ENCODE data around the gene DMTF1. TPM values are rescaled to one million over a fixed set of nuclear protein-coding genes. Genes with fewer than 3 reads are reported as not detected.

Gene DMTF1
- total and polyA plus RNA-seq, 2 of the 8 experiments (the other 6 are each of a cell fraction or from before 2014, with no cell fraction given), result 86.0 to 115 TPM

DNA sequence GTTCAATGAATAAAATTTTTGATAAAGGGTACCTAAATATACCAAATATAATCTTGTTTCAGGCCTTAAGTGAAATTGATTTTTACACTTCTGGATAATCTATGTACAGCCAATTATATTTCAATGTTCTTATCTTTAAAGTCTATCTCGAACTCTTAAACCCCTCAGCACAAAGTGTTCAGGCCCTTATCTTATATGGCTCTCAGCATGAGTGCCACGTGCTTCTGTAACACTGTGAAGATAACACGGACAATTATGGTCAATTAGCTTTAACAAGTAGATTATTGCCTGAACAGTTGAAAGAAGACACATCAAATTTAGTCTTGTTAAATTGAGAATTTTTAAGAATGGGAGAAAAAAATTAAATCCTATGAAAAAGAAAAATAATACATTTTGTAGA lies 40.4 kb upstream of the DMTF1 start (continued):
- TF ChIP-seq SIN3A (conservative IDR thresholded peaks at IDR 0.05 in 1 of 2, IDR thresholded peaks at IDR 0.05 in 1 of 2; ENCODE audit: low read depth in 1 of 2, low read length in 2 of 2) (no peak), GABPA (IDR thresholded peaks at IDR 0.05; ENCODE audit: borderline replicate concordance, insufficient read depth, low read length) (no peak), RNF2 (IDR thresholded peaks at IDR 0.05; ENCODE audit: borderline replicate concordance, low read depth, low read length, missing control alignments, poor library complexity, severe bottlenecking) (no peak), TAF7 (optimal IDR thresholded peaks at IDR 0.05; ENCODE audit: borderline replicate concordance, low read depth, low read length) (no peak)
